H9 (cell line): ENCODE data around the gene H2AZ2. TPM values are rescaled to one million over a fixed set of nuclear protein-coding genes. Genes with fewer than 3 reads are reported as not detected.

Experiments used
- DNase-seq: peaks from one replicate; pipeline ENCODE4 v3.0.0-alpha.2; 2017
- H2AFZ ChIP-seq: one replicate; pipeline ENCODE4 v1.6.1; 2013; ENCODE audit warnings: mild to moderate bottlenecking, low read length, control low read depth, moderate library complexity
- H2AK5ac ChIP-seq: 2 replicates; pipeline ENCODE4 v1.6.1; 2013; ENCODE audit warnings: low read length, control low read depth, mixed read lengths; ENCODE audit not compliant: insufficient read length
- H2BK120ac ChIP-seq: one replicate; pipeline ENCODE4 v1.6.1; 2013; ENCODE audit warnings: low read depth, mild to moderate bottlenecking, low read length, control low read depth, inconsistent platforms; ENCODE audit not compliant: poor library complexity, severe bottlenecking
- H2BK12ac ChIP-seq: 2 replicates; pipeline ENCODE4 v1.6.1; 2013; ENCODE audit warnings: low read length, control low read depth, mixed read lengths, low read depth; ENCODE audit not compliant: insufficient read length
- H2BK15ac ChIP-seq: 2 replicates; pipeline ENCODE4 v1.6.1; 2013; ENCODE audit warnings: low read depth, low read length, control low read depth
- H2BK20ac ChIP-seq: one replicate; pipeline ENCODE4 v1.6.1; 2013; ENCODE audit warnings: low read depth, mild to moderate bottlenecking, low read length, control low read depth, inconsistent platforms; ENCODE audit not compliant: poor library complexity, severe bottlenecking
- H2BK5ac ChIP-seq: 2 replicates; pipeline ENCODE4 v1.6.1; 2013; ENCODE audit warnings: low read length, control low read depth, mixed read lengths; ENCODE audit not compliant: insufficient read length
- H3K14ac ChIP-seq: 2 replicates; pipeline ENCODE4 v1.6.1; 2013; ENCODE audit warnings: low read length, control low read depth; ENCODE audit not compliant: insufficient read depth
- H3K18ac ChIP-seq: 2 replicates; pipeline ENCODE4 v1.6.1; 2013; ENCODE audit warnings: low read depth, mild to moderate bottlenecking, mixed read lengths, low read length, control low read depth; ENCODE audit not compliant: insufficient read length
- H3K23ac ChIP-seq: 2 replicates; pipeline ENCODE4 v1.6.1; 2013; ENCODE audit warnings: low read length, control low read depth, mixed read lengths, low read depth; ENCODE audit not compliant: insufficient read length
- H3K23me2 ChIP-seq: 2 replicates; pipeline ENCODE4 v1.6.1; 2013; ENCODE audit warnings: low read depth, mild to moderate bottlenecking, mixed read lengths, low read length, control low read depth; ENCODE audit not compliant: insufficient read length, poor library complexity, severe bottlenecking
- H3K27ac ChIP-seq: 2 replicates; pipeline ENCODE4 v1.5.1; 2013; ENCODE audit warnings: low read length, control low read depth, mixed read lengths, low read depth; ENCODE audit not compliant: insufficient read length
- H3K27me3 ChIP-seq: 2 replicates; pipeline ENCODE4 v1.6.1; 2013; ENCODE audit warnings: low read length, control low read depth, inconsistent platforms; ENCODE audit not compliant: insufficient read depth
- H3K4ac ChIP-seq: 2 replicates; pipeline ENCODE4 v1.6.1; 2013; ENCODE audit warnings: low read depth, mild to moderate bottlenecking, control low read depth, inconsistent platforms, low read length, moderate library complexity
- H3K4me1 ChIP-seq: 2 replicates; pipeline ENCODE4 v1.6.1; 2013; ENCODE audit warnings: low read length, control low read depth, inconsistent platforms; ENCODE audit not compliant: insufficient read depth
- H3K4me2 ChIP-seq: 2 replicates; pipeline ENCODE4 v1.6.1; 2013; ENCODE audit warnings: low read length, control low read depth, mixed read lengths; ENCODE audit not compliant: insufficient read length, insufficient read depth
- H3K56ac ChIP-seq: 2 replicates; pipeline ENCODE4 v1.6.1; 2013; ENCODE audit warnings: low read depth, mild to moderate bottlenecking, mixed read lengths, low read length, control low read depth; ENCODE audit not compliant: insufficient read length
- H3K79me1 ChIP-seq: 2 replicates; pipeline ENCODE4 v1.6.1; 2013; ENCODE audit warnings: low read depth, mild to moderate bottlenecking, moderate library complexity, low read length, control low read depth, inconsistent platforms; ENCODE audit not compliant: insufficient read depth, poor library complexity, severe bottlenecking
- H3K79me2 ChIP-seq: 2 replicates; pipeline ENCODE4 v1.6.1; 2013; ENCODE audit warnings: low read length, control low read depth, inconsistent platforms; ENCODE audit not compliant: insufficient read depth
- H3K9ac ChIP-seq: 2 replicates; pipeline ENCODE4 v1.6.1; 2013; ENCODE audit warnings: low read length, control low read depth, mixed read lengths; ENCODE audit not compliant: insufficient read length; ENCODE audit errors: extremely low read depth
- H3K9me3 ChIP-seq: one replicate; pipeline ENCODE4 v1.6.1; 2013; ENCODE audit warnings: low read depth, low read length, inconsistent platforms; ENCODE audit not compliant: control insufficient read depth
- H3T11ph ChIP-seq: one replicate; pipeline ENCODE4 v1.6.1; 2013; ENCODE audit warnings: mild to moderate bottlenecking, low read length, control low read depth, inconsistent platforms
- H4K20me1 ChIP-seq: one replicate; pipeline ENCODE4 v1.6.1; 2013; ENCODE audit not compliant: control insufficient read depth, insufficient read length, insufficient read depth
- H4K5ac ChIP-seq: 2 replicates; pipeline ENCODE4 v1.6.1; 2013; ENCODE audit warnings: low read depth, mild to moderate bottlenecking, mixed read lengths, low read length, control low read depth; ENCODE audit not compliant: insufficient read length
- H4K8ac ChIP-seq: replicated peaks from 2 replicates; pipeline ENCODE4 v1.6.1; 2013; ENCODE audit warnings: low read length, control low read depth, mixed read lengths, low read depth; ENCODE audit not compliant: insufficient read length
- H4K91ac ChIP-seq: 2 replicates; pipeline ENCODE4 v1.6.1; 2013; ENCODE audit warnings: low read depth, mild to moderate bottlenecking, moderate library complexity, mixed read lengths, low read length, control low read depth; ENCODE audit not compliant: insufficient read length
- H3K27ac Mint-ChIP-seq, 3 experiments: 2 replicates in 2 of 3; 3 replicates in 1 of 3; pipeline ENCODE4 v1.8.0; 2020 to 2021; ENCODE audit warnings: mixed read lengths in 3 of 3, mild to moderate bottlenecking in 1 of 3, moderate library complexity in 1 of 3
- H3K27me3 Mint-ChIP-seq: 2 replicates; pipeline ENCODE4 v1.8.0; 2021; ENCODE audit warnings: low read depth, mild to moderate bottlenecking, moderate library complexity, mixed read lengths
- H3K36me3 Mint-ChIP-seq, 3 experiments: 2 replicates in 2 of 3; 3 replicates in 1 of 3; pipeline ENCODE4 v1.8.0; 2020 to 2021; ENCODE audit warnings: low read depth in 3 of 3, mixed read lengths in 3 of 3; ENCODE audit not compliant: insufficient read depth in 1 of 3
- H3K4me1 Mint-ChIP-seq, 2 experiments: 2 replicates each; pipeline ENCODE4 v1.8.0; 2020; ENCODE audit warnings: mixed read lengths in 2 of 2
- H3K4me3 Mint-ChIP-seq, 2 experiments: 2 replicates in 1 of 2; 3 replicates in 1 of 2; pipeline ENCODE4 v1.8.0; 2020 to 2021; ENCODE audit warnings: mild to moderate bottlenecking in 2 of 2, mixed read lengths in 2 of 2, moderate library complexity in 1 of 2
- H3K9me3 Mint-ChIP-seq, 2 experiments: 2 replicates in 1 of 2; 3 replicates in 1 of 2; pipeline ENCODE4 v1.8.0; 2020; ENCODE audit warnings: mild to moderate bottlenecking in 2 of 2, mixed read lengths in 2 of 2, moderate library complexity in 1 of 2
- CTCF ChIP-seq: fragments of 200-600 bp; sonication (generic); conservative IDR thresholded peaks from 3 replicates; pipeline ENCODE4 v1.8.0; 2021; ENCODE audit warnings: antibody characterized with exemption, mild to moderate bottlenecking
- WGBS: extraction: QIAGEN DNeasy Blood & Tissue Kit; methylation state at CpG from one replicate; pipeline ENCODE4 v1.1.7; 2013; ENCODE audit warnings: missing lambda C conversion rate, low lambda C conversion rate, mixed read lengths; ENCODE audit not compliant: insufficient read length; ENCODE audit errors: extremely low coverage; 5-methylcytosine and 5-hydroxymethylcytosine counted together
- total RNA-seq: library from RNA; stranded (reverse); gene quantifications from 2 replicates; pipeline ENCODE4 v1.2.1, GENCODE V29; 2021

The H2AZ2 gene
- total RNA-seq, 1 experiment from 2014 or later = 208 TPM

GRCh38 chr7:44876393-44876792 is 28.5 kb upstream of the H2AZ2 start:
- Histone ChIP-seq H4K91ac (no peak overlapping the region), H2BK5ac (no peak overlapping the region), H2BK12ac (no peak overlapping the region), H3K27me3 (no peaks in the 10 kb centered on the region), H3K9ac (no peak overlapping the region), H4K8ac (no peak overlapping the region), H4K5ac (no peak overlapping the region), H3K4ac (no peak overlapping the region), H2BK120ac (no peak overlapping the region), H3K56ac (no peak overlapping the region), H3K27ac (no peak overlapping the region), H3K79me2 (no peaks in the 10 kb centered on the region), H2AFZ (no peak overlapping the region), H3K4me1 (no peaks in the 10 kb centered on the region), H2BK15ac (no peak overlapping the region), H3K4me2 (no peak overlapping the region), H3T11ph (no peak overlapping the region), H2AK5ac (no peak overlapping the region), H3K23ac (no peak overlapping the region), H4K20me1 (no peaks in the 10 kb centered on the region), H3K18ac (no peak overlapping the region), H3K79me1 (no peaks in the 10 kb centered on the region), H2BK20ac (no peak overlapping the region), H3K23me2 (no peaks in the 10 kb centered on the region), H3K9me3 (peaks cover 5% of the 10 kb centered on the region), H3K14ac (no peak overlapping the region)
- no peak overlapping the region for H3K4me3 Mint-ChIP-seq
- H3K36me3 Mint-ChIP-seq = peaks cover 2 to 23% (median 7%) of the 10 kb centered on the region in 3 experiments; a peak in 4 of 7 replicates
- TF ChIP-seq CTCF = no peak
- no peak overlapping the region for H3K27ac Mint-ChIP-seq
- no CpG with 5 or more reads among the region's 4 CpGs for WGBS
- H3K27me3 Mint-ChIP-seq = peaks cover 4% of the 10 kb centered on the region; the same call in 1 of the 2 replicates
- DNase-seq = no peak
- H3K4me1 Mint-ChIP-seq = peaks cover 11 to 12% of the 10 kb centered on the region in 2 experiments
- H3K9me3 Mint-ChIP-seq = peaks cover 16 to 17% of the 10 kb centered on the region in 2 experiments
